GM18505 (cell line): ENCODE results near the gene RBM4B.
A peak's percentile ranks its signal among the peaks of the same experiment; 100 is the strongest.

Experiments
- ATAC-seq: cut with Tn5 transposase; IDR thresholded peaks from one replicate; pipeline ENCODE4 v1.9.1; 2021; ENCODE audit not compliant: unreplicated experiment
- POLR2A ChIP-seq: IDR thresholded peaks from 4 replicates; pipeline ENCODE4 v1.6.1; 2011; ENCODE audit warnings: borderline replicate concordance; ENCODE audit not compliant: insufficient read depth, insufficient read length; ENCODE audit errors: extremely low read depth

Gene RBM4B

GRCh38 chr11:66637557-66638176 is 40.0 kb downstream of the RBM4B start:
- ATAC-seq = no peak
- TF ChIP-seq POLR2A = no peak

- TF ChIP-seq POLR2A = no peak
- ATAC-seq = no peak
Observed at GRCh38 chr11:66636411-66636810, 41.3 kb downstream of the RBM4B start.

GRCh38 chr11:66632952-66633351 is 44.7 kb downstream of the RBM4B start:
- no peak for ATAC-seq
- no peak for TF ChIP-seq POLR2A

- no peak for TF ChIP-seq POLR2A
- ATAC-seq = no peak
Observed at GRCh38 chr11:66631883-66632282, 45.8 kb downstream of the RBM4B start.

DNA sequence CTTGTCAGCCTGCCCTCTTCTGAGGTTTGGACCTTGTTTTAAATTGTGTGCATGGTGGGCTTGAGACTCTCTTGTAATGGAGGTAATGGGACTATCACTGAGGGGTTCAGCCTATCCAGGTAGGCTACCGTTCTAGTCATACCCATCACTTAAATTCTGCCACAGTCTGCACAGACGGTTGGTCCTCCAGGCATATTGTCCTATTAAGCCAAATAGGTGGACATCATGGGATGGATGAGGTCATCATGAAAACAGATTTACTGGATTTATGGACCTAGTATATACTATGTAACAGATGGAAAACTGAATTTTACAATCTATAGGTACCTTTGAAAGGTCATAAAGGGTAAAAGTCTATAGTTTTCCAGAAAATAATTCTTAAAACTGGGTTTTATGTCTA is 48.3 kb downstream of the RBM4B start:
- no peak for ATAC-seq
- no peak for TF ChIP-seq POLR2A

DNA sequence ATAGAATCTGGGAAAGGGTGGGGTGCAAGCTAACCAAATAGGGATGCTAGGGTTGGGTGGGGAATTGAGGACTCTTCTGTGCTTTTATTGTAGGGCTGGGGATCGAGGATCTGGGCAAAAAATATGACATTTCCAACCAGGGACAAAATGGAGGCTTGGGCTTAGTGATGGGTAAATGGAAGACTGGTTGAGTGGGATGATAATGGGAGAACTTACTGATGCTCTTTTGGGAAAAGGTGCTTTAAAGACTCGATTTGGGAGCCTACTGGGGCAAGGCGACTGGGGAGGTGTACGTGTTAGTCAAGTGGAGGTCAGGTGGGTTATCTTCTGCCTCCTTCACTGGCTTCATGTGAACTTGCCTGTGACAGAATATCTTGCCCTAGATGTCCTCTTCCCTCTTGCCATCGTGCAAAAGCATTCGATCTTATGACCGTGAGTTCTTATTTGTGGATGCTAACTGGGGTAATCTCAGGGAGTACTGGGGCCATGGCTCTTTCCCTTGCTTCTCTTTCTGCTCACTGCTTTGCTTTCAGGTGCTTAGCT is 49.6 kb downstream of the RBM4B start:
- TF ChIP-seq POLR2A = no peak
- ATAC-seq = no peak

- ATAC-seq = no peak
- no peak for TF ChIP-seq POLR2A
Observed at GRCh38 chr11:66626926-66627325, 50.8 kb downstream of the RBM4B start.

DNA sequence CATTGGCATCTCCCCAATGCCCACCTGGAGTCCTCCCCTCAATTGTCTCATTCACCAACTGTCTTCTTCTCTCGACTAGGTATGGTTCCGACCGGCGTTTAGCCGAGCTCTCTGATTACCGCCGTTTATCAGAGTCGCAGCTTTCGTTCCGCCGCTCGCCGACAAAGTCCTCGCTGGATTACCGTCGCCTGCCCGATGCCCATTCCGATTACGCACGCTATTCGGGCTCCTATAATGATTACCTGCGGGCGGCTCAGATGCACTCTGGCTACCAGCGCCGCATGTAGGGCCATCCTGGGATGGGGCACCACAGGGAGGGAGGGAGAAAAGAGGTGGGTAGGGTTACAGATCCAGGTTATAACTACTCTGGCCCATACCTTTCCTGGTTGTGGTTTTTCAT is 51.3 kb downstream of the RBM4B start:
- ATAC-seq = no peak
- TF ChIP-seq POLR2A = no peak

DNA sequence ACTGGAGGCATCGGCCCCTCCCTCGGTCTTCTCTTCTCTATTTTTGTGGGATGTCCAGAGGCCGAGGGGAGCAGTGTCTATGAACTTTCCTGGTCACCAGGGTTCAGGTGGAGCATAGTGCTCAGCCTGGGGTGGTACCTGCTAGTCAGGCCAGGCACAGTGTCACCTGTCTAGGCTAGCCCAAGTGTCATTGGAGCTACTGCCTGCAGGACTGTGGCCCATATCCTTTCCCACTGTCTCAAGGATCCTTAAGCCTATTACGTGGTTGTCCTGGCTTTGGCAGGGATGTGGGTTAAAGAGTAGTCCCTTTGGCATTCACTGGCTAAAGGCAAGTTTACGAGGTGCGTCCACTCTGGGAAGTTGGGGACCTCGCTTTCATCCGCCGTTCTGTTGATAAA is 51.9 kb downstream of the RBM4B start:
- no peak for TF ChIP-seq POLR2A
- ATAC-seq = no peak

DNA sequence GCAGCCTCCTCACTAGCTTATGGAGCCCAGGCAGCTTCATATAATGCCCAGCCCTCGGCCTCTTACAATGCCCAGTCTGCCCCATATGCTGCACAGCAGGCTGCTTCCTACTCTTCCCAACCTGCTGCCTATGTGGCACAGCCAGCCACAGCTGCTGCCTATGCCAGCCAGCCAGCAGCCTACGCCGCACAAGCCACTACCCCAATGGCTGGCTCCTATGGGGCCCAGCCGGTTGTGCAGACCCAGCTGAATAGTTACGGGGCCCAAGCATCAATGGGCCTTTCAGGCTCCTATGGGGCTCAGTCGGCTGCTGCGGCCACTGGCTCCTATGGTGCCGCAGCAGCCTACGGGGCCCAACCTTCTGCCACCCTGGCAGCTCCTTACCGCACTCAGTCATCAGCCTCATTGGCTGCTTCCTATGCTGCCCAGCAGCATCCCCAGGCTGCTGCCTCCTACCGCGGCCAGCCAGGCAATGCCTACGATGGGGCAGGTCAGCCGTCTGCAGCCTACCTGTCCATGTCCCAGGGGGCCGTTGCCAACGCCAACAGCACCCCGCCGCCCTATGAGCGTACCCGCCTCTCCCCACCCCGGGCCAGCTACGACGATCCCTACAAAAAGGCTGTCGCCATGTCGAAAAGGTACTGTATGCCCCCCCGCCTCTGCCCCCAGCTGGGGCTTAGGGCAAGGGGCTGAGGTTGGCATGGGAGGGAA is 52.5 kb downstream of the RBM4B start:
- no peak for ATAC-seq
- TF ChIP-seq POLR2A = no peak

- ATAC-seq = no peak
- TF ChIP-seq POLR2A = no peak
Observed at GRCh38 chr11:66624450-66624849, 53.2 kb downstream of the RBM4B start.

GRCh38 chr11:66619080-66619554 is 58.6 kb downstream of the RBM4B start:
- no peak for ATAC-seq
- no peak for TF ChIP-seq POLR2A

DNA sequence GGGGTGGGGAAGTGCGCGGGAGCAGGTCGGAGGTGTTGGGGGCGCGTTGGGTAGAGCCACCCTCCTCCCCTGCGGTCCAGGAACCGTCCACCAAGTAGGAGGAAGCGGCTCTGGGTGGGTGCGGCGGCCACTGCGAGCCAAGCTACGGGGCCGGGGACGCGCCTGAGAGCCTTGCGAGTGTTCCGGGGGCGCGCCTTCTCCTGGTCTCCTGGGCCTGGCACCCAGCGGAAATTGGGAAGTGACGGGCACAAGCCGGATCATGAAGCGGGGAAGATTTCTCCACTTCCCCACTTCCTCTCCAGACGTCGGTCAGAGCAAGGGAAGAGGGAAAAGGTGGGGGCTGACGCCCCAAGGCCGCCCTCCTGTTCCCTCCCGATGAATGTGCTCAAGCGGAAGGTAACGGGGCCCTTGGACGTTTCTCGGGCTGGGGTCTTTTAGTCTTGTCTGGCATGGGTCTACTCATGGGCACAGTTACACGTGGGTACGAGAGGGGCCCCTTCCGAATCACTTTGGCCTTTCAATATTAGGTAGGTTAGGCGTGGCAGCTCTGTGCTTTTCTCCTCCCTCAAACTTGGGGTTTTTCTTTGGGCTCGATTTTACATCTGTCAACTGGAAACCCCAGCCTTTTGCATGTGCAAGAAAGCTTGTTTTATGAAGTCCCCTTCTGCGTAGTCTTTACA is 60.4 kb downstream of the RBM4B start:
- TF ChIP-seq POLR2A = no peak
- no peak for ATAC-seq

DNA sequence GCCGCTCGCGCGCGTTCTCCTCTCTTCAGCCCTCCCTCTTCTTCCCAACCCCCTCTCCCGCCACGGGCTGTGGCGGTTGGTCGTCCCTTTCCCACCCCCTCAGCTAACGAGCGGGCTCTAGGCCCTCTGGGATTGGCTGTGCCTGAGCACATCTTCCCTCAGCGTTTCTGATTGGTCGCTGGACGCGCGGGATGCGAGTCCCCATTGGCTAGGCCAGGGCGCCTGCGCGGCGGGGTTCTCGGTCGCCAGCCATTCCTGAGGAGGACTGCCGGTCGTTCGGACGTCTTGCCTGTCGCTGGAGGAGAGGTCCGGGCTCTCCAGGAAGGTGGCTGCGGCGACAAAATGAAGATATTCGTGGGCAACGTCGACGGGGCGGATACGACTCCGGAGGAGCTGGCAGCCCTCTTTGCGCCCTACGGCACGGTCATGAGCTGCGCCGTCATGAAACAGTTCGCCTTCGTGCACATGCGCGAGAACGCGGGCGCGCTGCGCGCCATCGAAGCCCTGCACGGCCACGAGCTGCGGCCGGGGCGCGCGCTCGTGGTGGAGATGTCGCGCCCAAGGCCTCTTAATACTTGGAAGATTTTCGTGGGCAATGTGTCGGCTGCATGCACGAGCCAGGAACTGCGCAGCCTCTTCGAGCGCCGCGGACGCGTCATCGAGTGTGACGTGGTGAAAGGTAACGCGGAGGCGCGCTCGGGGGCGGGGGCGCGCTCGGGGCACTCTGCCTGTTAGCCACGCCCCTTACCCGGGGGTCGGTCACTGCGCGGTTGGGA is 61.1 kb downstream of the RBM4B start, which contains the start of gene RBM14:
Gene RBM14 (plus strand): TSS at position 252 of the 776 bp plus-strand sequence. CDS start 91 bp downstream, at position 343.
- peak; percentile 99 for TF ChIP-seq POLR2A
- peak; percentile 80 for ATAC-seq
